Measurements from ENCODE around the gene STARD3.

Gene STARD3

DNA sequence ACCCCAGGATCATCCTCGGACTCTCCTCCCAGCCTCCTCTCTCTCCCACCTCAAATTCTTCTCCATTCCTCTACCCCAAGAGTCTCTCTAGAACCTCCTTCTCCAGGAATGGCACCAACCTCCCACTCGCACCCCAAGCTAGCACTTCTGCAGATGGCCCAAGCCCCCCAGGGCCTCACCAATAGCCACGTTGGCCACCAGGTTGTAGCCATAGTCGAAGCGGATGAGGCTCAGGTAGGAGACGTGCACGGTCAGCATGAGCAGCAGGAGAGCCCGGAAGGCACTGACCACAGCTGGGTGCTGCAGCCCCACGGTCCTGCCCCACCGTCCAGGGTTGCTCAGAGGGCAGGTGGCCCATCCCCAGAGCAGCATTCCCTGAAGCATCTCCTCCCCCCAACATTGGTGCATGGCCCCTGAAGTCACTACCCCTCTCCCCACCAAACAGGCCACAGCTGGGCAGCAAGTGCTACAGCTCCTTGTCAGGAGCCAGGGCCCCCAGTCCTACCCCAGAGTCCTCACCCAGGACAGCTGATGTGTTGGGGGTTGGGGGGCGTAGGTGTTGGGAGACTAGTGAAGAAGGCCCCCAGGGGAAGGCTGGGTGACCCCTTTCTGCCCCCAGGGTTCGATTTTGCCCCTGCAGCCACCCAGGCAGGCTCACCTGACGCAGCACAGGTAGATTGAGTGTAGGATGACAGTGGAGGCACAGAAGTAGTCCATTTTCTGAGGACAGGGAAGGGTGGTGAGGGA lies 36.6 kb downstream of the STARD3 start:
- no peak for DNase-seq

DNA sequence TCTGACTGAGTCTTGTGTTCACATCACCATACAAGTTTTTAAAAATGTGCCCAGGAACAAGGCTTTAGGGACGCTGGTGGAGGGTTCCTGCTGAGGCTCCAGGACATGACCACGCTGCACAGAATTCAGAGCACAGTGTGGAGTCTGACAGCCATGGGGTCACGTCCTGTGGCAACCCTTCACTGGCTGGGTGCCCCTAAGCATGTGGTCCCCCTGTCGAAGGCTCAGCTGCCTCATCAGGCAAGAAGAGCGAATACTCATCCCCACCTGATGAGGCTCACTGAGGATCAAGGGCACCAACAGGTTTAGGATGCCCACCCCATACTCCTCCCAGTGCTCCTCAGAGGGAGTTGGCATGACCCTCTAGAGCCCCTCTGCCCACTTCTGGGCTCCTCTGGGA lies 37.2 kb downstream of the STARD3 start:
- DNase-seq, result no peak

DNA sequence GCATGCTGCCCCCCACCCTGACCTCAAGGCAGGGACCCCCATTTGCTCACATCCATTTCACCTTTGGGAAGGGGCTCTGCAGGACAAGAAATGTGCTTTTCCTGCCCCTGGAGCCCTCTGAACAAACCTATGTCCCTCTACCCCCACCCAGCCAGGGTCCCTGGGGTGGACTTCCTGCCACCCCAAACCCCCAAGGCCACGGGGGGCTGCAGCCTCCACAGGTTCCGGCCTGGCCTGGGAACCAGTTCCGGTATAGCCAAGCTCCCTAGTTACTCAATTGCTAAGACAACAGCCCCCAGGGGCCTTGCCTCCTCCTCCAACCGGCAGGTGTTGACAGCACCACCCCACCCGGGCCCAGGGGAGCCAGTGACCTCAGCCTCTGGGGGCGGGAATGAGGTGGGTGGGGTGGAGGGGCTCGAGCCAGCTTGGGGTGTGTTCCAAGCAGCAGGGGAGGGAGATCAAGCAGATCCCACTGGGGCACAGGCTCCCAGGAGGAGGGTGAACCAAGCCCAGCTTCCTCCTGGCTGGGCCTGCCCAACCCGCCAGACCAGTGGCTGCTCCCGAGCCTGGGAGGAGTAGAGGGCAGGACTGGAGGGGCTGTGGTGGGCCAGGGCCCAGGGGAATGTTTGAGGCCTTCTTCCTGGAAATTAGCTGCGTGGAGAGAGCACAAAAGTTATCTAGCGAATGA lies 37.9 kb downstream of the STARD3 start:
- DNase-seq, result no peak

GRCh38 chr17:39675390-39676082 lies 38.6 kb downstream of the STARD3 start:
- DNase-seq, result no peak

DNA sequence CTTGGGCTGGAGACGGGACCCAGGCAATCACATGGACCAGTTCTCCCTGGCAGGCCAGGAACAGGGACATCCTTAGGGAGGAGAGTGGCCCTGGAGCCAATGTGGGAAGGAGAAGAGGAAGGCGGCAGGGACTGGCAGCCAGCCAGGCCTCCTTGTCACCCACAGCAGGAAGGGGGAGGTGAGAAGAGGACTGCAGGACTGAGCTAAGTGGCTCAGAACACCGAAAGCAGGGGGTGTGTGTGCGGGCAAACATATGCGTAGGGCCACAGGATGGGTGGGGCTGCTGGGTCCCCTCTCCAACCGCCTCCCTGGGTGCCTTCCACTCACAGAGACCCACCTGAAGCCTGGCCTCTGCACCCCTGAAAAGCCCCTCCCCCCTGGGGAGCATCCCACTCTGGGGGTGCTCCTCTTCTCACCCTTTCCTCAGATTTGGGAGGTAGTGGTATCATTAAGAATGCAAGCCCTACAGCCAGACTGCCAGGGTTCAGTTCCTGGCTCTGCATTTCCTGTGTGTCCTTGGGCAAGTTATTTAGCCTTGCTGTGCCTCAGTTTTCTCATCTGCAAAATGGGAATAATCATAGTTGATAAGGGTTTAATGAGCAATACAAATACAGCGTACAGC lies 39.4 kb downstream of the STARD3 start:
- DNase-seq, result no peak

- DNase-seq, result no peak
Observed at GRCh38 chr17:39677072-39677471, 40.1 kb downstream of the STARD3 start.

DNA sequence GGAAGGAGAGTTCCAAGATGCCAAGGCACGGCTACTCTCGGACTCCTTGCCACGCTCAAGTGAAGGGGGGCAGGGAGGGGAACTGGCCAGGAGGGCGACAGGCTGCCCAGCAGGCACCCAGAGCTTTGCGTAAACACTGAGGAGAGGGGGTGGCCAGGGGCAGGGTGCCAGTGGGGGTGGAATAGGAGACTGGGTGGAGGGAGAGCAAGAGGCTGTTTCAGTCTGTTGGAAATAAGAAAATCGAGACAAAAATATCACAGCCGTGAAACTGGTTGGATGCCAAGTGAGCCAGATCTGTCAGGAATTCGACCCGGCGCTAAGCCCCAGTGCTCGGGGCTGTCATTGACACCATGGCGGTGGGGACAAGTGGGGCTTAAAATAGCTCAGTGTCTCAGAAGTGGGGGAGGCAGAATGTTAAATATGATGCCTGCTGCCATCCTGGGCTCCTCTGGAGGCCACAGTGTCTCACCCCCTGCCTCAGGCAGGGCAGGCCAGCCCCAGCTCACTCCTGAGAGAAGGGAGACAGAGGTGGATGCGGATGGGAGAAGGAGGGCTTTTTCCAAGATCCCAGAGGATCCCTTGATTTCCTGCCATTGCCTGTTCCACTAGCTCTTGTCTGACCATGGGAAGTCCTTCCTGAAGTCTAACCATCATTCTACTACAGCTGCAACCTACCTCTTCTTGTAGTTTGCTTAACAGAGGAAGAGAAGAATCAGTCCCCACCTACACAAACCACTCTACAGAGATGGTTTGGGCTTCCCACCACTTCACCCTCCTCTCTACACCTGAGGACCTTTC lies 40.8 kb downstream of the STARD3 start:
- DNase-seq, result no peak

DNA sequence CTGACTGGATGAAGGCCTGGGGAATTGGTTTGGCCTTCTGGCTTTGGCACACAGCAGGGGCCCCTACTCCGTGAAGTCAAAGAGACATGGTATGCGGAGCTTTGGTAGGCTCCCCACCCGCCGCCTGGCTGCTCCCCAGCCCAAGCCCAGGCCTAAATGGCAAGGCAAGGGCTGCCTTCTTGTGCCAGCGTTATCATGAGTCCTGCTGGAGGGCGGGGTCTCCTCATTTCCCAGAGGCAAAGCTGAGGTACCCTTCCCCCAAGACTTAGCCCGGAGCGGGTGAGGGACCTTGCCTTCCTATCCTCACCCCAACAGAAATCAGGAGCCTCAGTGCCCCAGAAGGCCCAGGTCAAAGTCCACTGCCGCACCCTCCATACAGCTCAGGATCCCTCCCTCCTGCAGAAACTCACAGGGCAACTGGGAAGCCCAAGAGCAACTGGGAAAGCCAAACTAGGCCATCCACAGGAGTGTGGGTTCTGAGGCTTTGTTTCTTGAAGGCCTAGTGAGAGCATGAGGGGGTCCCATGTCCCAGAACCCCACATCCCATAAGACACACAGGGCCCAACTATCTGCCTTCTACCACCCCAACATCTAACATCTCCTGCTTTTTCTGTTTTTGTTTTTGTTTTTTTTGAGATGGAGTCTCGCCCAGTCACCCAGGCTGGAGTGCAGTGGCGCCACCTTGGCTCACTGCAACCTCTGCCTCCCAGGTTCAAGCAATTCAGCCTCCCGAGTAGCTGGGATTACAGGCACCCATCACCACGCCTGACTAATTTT lies 41.6 kb downstream of the STARD3 start:
- no peak for DNase-seq

- no peak for DNase-seq
Observed at GRCh38 chr17:39679521-39680192, 42.7 kb downstream of the STARD3 start.

DNA sequence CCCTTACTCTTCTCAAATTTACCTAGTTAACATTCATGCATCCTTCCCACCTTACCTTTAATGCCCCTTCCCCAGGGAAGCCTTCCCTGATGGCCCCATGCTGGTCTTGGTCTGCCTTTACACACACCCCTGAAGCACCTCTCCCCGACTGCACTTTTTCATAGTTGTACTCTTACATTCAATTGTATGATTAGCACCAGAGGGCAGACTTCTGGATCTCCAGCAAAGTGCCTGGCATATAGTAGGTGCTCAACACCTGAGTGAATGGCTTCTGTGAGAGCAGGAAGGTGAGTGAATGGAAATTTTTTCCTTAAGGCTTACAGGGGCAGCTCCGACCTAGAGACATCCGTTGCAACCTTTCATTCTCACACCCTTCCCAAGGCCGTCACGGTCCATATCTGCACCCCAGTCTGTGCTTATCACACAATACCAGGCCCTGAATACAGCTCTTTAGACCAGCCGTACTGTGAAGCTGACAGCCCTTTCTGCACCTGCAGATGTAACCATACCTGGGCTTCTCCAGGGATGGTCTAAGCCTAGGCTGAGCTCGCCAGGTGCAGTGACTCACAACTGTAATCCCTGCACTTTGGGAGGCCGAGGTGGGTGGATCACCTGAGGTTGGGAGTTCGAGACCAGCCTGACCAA lies 46.5 kb downstream of the STARD3 start:
- DNase-seq, result no peak

DNA sequence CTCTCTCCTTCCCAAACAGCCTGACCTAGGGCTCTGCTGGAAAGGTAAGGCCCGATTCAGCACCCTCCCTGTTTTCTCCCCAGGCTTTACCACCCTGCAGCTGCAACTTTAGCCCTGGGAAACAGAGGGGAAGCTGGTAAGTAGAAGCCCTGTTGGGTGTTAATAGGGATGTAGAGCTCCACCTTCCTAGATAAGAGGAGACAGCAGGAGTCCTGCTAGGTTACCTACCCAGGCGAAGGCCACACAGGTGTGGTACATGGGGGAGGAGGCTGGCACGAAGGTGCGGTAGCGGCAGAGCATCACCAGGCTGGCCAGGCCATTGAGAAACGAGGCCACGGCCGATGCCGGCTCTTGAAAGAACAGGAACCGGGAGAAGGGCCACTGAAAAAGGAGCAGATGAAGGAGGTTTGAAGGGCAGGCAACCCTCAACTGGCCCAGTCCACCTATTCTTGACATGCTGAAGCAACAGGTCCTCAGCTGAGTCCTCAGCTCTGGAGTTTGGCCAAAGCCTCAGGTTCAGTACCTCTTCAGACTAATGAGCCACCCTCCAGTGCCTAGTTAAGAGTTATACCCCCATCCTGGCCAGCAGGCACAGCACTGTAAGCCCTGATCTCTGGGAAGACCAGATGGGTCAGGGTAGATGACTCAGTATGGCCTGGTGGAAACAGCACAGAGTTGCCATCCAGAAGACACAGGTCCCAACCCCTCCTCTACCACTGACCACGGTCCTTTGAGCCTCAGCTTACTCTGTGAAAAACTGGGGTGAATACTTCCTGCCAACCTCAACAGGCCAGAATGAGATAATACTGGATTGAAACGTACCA lies 47.6 kb downstream of the STARD3 start:
- no peak for DNase-seq

DNA sequence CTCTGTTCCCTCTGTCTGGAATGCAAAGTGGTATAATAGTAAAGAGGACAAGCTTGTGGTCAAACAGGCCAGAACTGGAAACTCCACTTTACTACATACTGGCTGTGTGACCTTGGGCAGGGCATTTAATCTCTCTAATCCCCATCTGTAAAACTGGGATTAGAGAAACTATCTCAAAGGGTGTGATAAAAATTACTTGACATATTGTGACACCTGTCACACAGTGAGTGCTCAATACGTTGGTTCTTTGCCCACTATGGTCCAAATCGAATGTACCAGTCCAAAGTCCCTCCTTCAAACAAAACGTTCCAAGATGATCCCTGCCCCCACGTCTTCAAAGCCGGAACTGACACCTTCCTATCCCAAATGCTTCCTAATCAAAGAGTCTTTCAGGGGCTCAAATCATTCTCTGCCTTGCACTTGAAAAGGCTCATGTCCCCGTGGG lies 50.2 kb downstream of the STARD3 start:
- no peak for DNase-seq

- DNase-seq, result peak; percentile 84
Observed at GRCh38 chr17:39687546-39688474, 50.9 kb downstream of the STARD3 start, which contains the start of gene PGAP3. Gene PGAP3, minus strand, starts transcription at chr17:39688057. Its CDS starts 43 bp downstream, at chr17:39688014.

DNA sequence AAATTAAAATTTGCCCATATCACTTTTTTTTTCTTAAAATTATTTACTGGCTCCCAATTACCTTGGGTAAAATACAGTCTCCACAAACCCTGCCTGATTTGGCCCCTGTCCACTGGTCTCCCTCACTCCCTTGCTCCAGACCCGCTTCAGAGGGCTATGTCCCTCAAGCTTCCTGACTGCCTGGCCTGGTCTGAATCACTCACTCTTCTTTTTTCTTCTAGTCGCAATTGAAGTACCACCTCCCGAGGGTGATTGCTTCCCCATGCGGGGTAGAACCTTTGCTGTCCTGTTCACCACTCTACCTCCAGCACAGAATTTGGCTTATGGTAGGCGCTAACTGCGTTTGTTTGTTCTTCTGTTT lies 51.5 kb downstream of the STARD3 start:
- DNase-seq, result no peak

GRCh38 chr17:39688945-39689344 lies 52.0 kb downstream of the STARD3 start:
- no peak for DNase-seq

DNA sequence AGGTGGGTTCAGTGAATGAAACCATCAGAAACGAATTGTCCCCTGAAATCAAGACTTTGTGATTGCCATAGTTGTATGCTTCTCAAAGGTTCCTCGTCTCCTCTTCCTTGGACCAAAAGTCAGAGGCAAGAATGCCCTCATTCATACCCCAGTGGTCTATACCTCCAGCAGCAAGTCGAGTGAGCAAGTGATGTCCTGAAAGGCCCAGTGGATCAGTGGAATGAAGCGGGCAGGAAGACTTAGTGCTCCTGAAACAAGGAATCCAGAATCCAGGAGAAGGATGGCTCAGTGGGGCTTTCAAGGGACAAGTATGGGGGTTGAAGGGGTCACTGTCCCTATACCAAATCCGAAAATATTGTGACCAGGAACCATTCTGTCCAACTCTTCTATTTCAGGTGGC lies 57.6 kb downstream of the STARD3 start:
- no peak for DNase-seq

GRCh38 chr17:39695089-39695474 lies 58.1 kb downstream of the STARD3 start:
- DNase-seq, result no peak

- DNase-seq, result no peak
Observed at GRCh38 chr17:39696731-39697130, 59.8 kb downstream of the STARD3 start.

GRCh38 chr17:39697961-39698360 lies 61.0 kb downstream of the STARD3 start:
- DNase-seq, result no peak
